HT1080 (cell line): ENCODE data around the gene GNA15. TPM values are rescaled to one million over a fixed set of nuclear protein-coding genes. Genes with fewer than 3 reads are reported as not detected.
"Not testable (repeated sequence)": the region's sequence is repeated elsewhere in the genome, so short reads cannot be mapped to it uniquely, and the experiment has no call there.

Experiments
- DNase-seq: peaks from one replicate; pipeline ENCODE4 v3.0.0-alpha.2; 2015; ENCODE audit warnings: low read depth
- total RNA-seq: library from RNA; depleted of rRNA; stranded (reverse); fragments of >200 nt; shearing (Covaris generic); gene quantifications from 2 replicates; pipeline ENCODE4 v1.2.3, GENCODE V29; 2014

The GNA15 gene
- total RNA-seq, 1 experiment from 2014 or later: 0.05 TPM

DNA sequence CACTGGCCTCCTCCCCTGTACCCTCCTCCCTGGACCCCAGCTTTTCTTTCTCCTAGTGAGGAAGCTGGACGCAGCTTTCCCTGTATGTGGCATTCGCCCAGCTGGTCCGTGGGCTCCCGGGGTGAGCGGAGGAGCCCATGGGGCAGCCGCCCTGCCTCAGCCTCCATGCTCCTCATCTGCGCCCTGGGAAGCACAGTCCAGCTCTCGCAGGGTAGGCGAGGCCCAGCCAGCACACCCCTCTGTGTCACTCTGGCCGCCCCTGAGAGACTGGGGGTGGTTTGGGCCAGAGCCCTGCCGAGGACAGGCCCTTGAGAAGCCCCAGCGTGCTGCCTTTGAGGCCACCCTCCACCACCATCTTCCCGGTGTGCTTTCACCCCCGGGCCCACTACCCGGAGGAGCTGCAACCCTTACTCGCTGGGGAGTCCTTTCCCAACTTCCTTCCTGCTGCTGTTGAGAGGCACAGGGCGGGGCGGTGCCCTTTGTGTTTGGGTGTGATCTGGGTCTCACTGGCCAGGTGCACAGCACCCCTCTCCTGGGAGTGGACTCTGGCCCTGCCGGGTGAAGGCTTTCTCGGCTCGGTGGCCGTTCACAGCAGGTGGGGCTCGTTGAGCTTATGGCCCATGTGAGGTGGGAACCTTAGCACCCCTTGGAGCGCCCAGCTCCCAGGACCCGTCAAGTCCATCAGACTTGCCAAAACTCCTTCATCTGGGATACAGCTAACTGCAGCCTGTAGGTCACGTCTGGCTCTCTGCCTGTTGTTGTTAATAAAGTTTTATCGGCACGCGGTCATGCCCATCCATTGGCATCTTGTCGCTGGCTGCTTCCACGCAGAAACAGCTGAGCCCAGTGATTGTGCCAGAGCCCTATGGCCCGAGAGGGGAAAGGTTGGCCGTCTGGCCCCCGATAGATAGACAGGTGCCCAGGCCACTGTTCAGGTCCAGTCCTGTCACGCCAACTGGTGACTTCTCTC lies 53.1 kb downstream of the GNA15 start:
- DNase-seq: no peak

DNA sequence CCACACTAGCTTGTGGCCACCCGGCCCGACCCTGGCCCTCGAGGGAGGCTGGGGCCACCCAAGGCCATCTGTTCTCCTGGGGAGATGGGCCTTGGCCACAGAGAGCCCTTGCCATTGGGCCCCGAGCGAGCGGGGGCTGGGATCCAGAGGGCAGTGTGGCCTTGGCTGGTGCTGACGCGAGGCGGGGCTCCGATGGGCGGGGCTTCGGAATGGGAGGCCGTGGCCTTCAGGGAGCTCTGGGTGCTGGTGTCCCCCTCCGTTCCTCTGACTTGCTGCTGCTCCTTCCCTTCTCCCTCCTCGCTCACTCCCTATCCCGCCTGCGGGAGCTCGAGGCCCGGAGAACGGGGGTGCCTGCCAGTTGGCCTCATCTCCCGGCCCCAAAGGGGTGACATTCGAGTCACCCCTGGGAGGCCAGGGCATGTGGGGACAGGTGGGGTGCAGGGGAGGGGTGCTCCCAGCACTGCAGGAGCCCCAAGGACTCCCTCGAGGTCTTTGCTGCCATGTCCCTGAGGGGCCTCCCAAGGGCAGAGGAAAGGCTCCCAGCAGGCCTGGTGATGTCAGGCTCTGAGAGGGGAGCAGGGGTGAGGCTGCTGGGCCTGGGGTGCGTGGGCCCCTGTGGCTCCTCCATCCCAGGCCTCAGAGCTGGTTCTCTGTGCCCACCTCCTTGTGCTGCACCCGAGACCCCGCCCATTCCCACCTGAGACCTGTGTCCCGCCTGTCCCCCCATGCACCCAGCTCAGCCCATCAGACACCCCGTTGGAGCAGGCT lies 54.1 kb downstream of the GNA15 start:
- no peak for DNase-seq

DNA sequence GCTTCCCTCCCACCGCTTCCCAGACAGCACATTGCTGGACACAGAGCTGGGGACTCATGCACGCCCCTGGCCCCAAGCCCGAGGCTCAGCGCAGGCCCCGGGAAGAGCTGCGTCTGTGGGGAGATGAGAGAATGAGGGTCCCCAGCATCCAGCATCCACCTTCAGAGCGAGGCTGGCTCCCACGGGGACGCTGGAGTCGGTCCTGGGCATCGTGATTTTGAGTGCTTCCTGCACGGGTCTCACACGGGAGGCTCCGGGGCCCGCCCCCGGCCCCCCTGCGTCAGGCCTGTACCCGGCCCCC lies 54.6 kb downstream of the GNA15 start:
- no peak for DNase-seq

DNA sequence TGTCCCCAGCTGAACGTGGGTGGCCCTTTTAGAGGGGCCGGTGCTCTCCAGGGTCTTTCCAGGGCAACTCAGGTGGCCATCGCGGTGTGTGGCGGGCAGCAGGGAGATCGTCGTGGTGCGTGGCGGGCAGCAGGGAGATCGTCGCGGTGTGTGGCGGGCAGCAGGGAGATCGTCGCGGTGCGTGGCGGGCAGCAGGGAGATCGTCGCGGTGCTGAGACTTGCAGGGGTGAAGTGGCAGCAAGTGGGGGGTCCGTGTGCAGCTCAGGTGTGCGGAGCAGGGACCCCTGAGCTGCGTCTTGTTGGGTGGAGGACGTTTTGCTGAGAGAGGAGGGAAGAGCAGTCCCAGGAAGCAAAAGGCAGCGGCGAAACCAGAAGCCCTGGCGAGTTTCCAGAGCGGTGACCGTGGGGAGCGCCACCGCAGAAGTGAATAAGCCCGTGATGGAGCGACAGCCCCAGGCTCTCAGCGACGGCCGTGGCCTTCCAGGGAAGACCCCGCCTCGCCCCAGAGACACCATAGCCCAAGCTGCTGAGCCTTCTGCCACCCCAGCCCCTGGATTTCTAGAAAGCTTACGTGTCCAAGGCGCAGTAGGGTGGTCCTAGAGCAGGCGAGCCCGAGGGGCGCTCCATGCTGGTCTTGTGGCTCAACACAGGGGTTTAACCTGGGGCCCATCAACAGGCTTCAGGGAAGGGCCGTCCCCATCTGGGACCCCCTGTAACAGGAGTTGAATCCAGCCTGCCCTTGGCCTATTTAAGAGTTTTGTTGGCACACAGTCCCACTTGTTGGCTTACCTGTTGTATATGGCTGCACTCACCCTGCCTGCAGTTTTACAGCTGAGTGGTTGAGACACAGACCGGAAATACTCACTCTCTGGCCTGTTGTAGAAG lies 55.3 kb downstream of the GNA15 start:
- no peak for DNase-seq

DNA sequence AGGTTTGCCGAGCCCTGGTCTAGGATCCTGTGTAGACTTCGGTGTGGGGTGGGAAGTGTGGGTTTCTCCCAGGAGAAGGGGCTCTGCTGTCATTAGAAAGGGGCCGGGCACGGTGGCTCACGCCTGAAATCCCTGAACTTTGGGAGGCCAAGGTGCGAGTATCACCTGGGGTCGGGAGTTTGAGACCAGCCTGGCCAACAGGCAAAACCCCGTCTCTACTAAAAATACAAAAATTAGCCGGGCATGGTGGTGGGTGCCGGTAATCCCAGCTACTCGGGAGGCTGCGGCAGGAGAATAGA lies 55.9 kb downstream of the GNA15 start:
- not testable (repeated sequence) for DNase-seq

DNA sequence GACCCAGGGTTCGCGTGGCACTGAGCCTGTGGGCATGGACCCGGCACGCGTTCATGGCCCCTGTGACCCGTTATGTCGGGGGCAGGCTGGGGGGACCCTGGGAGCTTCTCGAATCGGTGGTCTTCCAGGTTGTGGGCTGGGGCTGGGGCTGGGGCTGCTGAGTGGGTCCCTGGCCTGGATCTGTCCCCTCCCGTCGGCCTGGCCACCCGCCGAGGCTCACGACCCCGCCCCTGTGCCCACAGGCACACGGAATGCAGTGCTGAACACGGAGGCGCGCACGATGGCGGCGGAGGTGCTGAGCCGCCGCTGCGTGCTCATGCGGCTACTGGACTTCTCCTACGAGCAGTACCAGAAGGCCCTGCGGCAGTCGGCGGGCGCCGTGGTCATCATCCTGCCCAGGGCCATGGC lies 56.4 kb downstream of the GNA15 start:
- DNase-seq: no peak

DNA sequence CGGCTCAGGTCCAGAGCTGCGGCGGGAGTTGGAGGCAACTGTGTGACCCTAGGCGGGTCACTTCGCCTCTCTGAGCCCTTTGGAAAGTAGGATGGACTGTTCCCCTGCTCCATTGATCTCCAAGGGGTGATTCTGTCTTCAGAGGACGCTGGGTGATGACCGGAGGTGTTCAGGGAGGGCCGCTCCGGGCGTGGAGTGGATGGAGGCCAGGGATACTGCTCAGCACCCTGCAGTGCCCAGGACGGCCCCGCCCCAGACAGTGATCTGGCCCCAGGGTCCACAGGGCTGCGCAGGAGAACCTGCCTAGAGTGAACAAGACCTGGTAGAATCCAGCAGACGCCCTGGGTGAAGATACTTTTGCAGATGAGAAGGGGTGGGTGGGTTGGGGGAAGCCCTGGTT lies 56.9 kb downstream of the GNA15 start:
- DNase-seq: no peak

DNA sequence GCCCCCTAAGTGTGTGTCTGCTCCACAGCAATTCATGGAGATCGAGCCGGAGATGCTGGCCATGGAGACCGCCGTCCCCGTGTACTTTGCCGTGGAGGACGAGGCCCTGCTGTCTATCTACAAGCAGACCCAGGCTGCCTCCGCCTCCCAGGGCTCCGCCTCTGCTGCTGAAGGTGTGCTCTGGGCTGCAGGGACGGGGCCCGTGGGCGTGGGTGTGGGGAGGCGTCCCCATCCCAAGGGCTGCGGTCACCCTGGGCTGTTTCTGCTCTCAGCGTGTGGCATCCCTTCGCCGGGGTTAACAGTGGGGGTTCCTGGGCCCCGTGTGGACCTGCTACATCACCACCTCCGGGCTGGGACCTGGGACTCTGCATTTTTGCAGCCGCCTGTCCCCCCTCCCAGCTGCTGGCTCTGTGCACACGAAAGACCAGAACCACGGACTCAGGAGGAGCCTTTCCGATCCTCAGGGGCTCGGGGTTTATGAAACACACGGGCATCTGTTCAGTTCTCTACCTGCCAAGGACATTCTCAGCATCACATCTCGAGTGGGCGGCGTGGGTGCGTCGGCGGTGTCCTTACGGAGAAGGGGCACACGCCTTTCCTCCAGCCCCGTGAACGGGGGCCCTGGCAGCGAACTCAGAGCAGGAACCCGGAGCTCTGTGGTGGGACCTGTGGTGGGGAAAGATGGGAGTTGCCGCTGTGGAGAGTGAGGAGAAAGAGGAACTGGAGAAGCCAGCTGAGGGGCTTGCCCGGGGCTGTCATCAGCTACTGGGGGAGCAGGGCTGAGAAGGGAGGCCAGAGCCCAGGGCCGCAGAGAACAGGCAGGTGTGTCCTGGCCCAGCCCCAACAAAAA lies 57.6 kb downstream of the GNA15 start:
- DNase-seq: no peak

DNA sequence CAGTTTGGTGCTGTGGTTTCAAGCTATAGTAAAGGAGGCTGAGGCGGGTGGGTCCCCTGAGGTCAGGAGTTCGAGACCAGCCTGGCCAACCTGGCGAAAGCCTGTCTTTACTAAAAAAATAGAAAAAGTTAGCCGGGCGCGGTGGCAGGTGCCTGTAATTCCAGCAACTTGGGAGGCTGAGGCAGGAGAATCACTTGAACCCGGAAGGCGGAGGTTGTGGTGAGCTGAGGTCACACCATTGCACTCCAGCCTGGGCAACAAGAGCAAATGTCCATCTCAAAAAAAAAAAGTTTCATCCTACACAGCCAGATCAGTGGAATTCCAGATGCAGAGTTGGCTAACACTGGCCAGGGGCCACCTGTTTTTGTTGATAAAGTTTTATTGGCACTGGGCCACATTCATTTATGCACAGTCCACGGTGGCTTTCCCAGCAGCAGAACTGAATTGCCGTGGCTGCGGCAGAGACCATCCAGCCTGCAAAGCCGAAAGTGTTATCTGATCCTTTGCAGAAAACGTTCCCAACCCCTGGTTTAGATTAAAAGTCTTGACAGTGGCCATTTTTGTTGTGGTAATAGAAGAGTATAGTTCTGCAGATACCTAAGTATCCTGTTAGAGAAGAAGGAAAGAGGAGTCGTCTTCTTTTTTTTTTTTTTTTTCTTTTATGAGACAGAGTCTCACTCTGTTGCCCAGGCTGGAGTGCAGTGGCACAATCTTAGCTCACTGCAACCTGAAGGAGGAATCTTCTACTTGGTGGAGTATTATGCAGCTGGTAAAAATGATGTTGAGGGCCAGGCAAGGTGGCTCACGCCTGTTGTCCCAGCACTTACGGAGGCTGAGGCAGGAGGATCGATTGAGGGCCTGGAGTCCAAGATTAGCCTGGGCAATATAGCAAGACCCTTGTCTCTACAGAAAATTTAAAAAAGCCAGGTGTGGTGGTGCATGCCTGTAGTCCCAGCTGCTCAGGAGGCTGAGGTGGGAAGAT lies 58.6 kb downstream of the GNA15 start:
- no peak for DNase-seq

DNA sequence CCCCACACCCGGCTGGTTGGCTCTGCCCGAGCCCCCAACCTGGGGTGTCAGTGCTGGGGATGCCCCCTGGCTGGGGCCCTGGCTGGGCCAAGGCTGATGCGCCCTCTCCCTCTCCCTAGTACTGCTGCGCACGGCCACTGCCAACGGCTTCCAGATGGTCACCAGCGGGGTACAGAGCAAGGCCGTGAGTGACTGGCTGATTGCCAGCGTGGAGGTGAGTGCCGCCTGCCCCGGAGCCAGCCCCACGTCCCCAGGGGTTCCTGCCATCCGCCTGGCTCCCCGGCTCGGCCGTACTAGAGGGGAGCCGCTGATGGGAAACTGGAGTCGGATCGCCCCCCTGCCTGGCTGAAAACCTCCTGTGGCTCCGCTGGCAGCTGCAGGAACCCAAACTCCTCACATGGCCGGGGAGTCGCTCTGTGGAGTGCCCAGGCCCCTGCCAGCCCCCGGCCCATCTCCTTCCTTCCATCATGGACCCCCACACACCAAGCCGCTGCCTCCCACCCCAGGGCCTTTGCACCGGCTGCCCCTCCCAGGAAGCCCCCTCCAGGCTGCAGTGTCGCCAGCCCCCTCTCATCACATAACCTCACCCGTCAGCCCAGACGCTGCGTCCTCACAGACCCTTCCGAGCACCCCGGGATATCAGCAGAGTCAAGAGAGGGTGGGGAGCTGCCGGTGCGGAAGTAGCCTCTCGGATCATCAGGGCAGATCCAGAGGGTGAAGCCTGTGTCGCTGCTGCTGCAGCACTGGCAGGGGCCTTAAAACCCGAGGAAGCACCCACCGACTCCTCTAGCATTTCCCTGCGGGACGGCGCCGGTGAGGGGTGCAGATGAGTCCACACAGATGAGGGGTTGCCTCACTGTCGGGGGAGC lies 60.5 kb downstream of the GNA15 start:
- DNase-seq: no peak

DNA sequence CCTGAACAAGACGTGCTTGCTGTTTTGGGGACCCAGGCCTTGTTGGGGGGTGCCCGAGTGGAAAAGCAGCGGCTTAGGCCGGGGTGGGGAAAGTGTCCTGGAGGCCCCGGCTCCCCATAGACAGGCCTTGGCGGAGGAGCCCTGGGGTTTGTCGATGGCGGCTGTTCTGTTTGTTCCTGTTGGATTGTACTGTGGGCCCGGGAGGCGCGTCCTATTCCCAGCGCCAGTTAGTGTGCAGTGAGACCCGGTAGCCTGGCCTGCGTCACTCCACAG lies 61.0 kb downstream of the GNA15 start:
- DNase-seq: no peak

DNA sequence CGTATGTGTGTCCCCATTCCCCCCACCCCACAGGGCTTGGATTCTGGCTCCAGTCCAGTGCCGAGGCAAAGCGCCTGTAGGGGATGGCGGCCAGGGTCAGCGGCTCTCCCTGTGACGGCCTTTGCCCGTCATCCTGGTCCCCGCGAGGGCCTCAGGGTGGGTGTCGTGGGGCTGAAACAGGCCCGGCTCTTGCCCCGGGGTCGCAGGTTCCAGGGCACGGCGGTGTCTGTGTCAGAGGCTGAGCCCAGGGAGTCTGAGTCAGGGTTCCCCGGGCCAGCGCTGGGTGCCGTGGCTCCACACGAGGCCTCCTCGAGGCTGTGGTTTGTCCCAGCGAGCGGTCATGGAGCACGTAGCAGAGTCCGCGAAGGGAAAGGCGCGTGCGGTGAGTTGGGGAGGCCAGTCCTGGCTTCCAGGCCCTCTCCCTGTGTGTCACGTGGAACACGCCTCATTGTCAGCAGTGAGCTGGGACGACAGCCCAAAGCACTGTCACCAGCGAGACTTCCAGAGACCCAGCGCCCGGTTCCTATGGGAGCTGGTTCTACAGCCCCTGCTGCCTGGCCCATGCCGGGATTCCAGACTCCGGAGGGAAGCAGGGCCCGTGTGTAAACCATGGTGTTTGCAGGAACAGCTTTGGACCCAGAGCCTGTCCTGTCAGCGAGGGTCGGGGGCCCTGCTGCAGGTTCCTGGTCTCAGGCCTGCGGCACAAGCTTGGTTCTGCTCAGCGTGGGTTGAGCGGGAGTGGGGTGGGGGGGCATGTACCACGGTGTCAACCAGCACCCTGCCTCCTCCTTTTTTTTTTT lies 63.3 kb downstream of the GNA15 start:
- DNase-seq: no peak

DNA sequence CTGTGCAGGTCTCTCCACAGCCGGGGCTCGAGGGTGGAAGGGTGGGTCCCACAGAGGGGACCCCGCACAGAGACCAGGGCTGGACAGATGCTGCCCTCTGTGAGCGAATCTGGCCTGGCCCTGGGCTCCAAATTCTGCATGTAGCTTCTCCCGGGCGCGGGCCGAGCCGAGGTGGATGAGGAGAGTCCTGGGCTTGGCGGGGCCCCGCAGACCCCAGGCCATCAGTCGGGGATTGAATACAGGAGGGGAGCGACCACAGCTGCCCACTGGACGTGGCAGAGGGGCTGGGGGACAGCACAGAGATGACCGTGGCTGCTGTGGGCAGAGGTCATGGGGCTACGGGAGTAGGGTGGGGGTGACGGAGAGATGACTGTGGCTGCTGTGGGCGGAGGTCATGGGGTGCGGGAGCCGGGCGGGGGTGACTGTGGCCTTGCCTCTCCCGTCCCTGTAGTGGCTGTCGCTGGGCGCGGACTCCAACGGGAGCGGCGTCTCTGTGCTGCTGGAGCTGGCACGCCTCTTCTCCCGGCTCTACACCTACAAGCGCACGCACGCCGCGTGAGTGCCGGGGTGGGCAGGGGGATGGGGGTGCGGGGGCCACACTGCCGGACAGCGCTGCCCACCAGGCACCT lies 65.4 kb downstream of the GNA15 start:
- no peak for DNase-seq

DNA sequence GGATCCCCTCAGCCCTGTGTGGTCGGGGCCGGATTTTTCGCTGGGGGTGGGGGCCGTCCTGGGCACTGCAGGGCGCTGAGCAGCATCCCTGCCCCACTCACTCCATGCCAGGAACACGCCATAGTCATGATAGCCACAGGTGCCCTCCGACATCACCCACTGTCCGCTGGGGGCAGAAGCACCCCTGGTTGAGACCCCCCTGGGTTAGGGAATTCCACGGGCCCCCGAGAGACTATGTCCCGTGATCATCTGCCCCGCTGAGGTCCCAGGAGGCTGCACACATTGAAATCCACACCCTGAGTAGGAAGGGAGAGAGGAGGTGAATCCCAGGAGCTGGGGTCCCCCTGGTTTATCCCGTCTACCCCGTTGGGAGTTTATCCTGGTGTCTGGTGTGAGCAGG lies 66.1 kb downstream of the GNA15 start:
- DNase-seq: no peak

DNA sequence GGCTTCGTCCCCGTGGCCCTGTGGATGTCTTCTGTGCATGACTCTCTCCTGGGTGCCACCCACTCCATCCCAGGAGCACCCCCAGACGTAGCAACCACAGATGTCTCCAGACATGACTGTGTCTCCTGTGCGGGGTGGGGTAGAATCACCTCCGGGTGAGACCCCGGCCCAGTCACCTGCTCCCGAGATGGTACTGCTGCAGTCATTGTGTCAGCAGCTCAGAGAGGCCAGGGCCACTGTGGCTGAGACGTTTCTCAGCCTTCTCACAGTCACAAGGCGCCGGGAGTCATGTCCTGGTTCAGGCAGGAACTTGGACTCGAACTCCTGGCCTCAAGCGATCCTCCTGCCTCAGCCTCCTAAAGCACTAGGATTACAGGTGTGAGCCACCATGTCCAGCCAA lies 66.5 kb downstream of the GNA15 start:
- DNase-seq: no peak

DNA sequence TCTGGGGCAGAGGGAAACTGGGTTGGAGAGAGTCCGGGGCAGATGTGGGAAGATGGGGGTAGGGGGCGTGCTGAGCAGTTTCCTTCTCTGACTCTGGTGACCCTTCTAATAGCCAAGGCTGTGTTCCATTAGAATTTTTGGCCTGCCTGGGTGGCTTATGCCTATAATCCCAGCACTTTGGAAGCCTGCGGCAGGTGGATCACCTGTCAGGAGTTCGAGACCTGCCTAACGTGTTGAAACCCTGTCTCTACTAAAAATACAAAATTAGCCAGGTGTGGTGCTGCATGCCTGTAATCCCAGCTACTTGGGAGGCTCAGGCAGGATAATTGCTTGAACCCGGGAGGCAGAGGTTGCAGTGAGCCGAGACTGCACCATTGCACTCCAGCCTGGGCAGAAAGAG lies 67.1 kb downstream of the GNA15 start:
- DNase-seq: not testable (repeated sequence)

DNA sequence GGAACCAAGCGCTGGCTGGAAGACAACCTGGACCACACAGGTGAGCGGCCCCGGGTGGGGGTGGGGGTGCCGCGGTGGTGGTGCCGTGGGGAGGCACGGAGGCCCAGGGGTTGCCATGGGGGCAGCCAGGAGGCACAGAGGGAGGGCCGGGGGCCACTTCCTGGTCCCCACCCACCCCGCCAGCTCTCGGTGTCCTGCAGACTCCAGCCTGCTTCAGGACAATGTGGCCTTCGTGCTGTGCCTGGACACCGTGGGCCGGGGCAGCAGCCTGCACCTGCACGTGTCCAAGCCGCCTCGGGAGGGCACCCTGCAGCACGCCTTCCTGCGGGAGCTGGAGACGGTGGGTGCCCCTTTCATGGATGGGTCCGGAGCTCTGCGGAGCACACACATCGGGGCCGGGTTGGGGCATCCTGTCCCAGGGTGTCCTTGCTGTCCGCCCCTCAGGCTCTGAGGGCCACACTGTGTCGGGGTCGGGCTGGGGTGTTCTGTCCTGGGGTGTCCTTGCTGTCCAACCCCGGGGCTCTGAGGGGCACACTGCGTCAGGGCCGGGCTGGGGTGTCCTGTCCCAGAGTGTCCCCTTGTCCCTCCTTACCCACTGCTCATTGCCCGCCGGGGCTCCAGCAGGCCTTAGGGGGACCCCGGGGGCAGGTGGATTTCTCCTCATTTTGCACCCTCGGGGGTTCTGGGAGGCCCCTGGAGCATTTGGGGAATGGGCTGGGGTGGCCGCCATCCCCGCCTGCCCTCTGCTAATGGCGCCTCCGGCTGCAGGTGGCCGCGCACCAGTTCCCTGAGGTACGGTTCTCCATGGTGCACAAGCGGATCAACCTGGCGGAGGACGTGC lies 68.2 kb downstream of the GNA15 start:
- no peak for DNase-seq
